Measurements from ENCODE around the gene ZC3H12A.

GRCh38 chr1:37433171-37433570 is 41.2 kb upstream of the ZC3H12A start:
- TF ChIP-seq EZH2phosphoT487 (IDR thresholded peaks at IDR 0.05; ENCODE audit: insufficient read depth, low read depth) (no peak), EZH2 (IDR thresholded peaks at IDR 0.05; ENCODE audit: insufficient read depth, poor library complexity, severe bottlenecking) (no peak)
